Colonic mucosa (tissue), 4 donors: ENCODE results near the gene RNF8. TPM values are rescaled to one million over a fixed set of nuclear protein-coding genes. Genes with fewer than 3 reads are reported as not detected.
"Not testable (repeated sequence)": the region's sequence is repeated elsewhere in the genome, so short reads cannot be mapped to it uniquely, and the experiment has no call there.

ENCODE experiments used
- DNase-seq: peaks from one replicate; pipeline ENCODE4 v3.0.0-alpha.2; 2020
- H3K27ac ChIP-seq: fragments of 200-600 bp; one replicate; pipeline ENCODE4 v1.8.0; 2021
- H3K27me3 ChIP-seq: fragments of 200-600 bp; one replicate; pipeline ENCODE4 v1.8.0; 2021
- H3K36me3 ChIP-seq: fragments of 200-600 bp; one replicate; pipeline ENCODE4 v1.8.0; 2021
- H3K4me1 ChIP-seq: fragments of 200-600 bp; one replicate; pipeline ENCODE4 v1.8.0; 2021; ENCODE audit warnings: mild to moderate bottlenecking
- H3K4me3 ChIP-seq: fragments of 200-600 bp; one replicate; pipeline ENCODE4 v1.8.0; 2021
- H3K9ac ChIP-seq, 2 donors: one replicate each; pipeline ENCODE4 v1.7.0; 2013; ENCODE audit warnings: control low read depth in 2 of 2, low read depth in 2 of 2, low read length in 2 of 2
- H3K9me3 ChIP-seq: fragments of 200-600 bp; one replicate; pipeline ENCODE4 v1.8.0; 2021
- CTCF ChIP-seq: fragments of 200-600 bp; IDR thresholded peaks from one replicate; pipeline ENCODE4 v1.8.0; 2022; ENCODE audit warnings: antibody characterized with exemption, mild to moderate bottlenecking
- intact Hi-C: fragments of 100-400 bp; cut with DNase I; formaldehyde crosslinking; loops from one replicate; pipeline ENCODE4 v1.14.1; 2022
- total RNA-seq, 2 donors: library from RNA; stranded (reverse); fragmentation: NEBNext Ultra II Directional in 1 of 2; extraction: Animal tissue kit (Norgen Biotek cat#: 25700) in 1 of 2; gene quantifications; one replicate each; pipeline ENCODE4 v1.2.1, GENCODE V29; 2021
- donor health status: healthy.
- donor health status: DM: no; HTN: no; CAD: no.
- donor health status: DM: no; HTN: no; CAD: no.

RNF8 gene
- total RNA-seq, 2 donors from 2014 or later = 12.2 to 17.3 TPM

- Histone ChIP-seq H3K9me3 (no peaks in the 10 kb centered on the region), H3K36me3 (no peaks in the 10 kb centered on the region), H3K4me3 (no peak overlapping the region), H3K4me1 (no peaks in the 10 kb centered on the region), H3K27ac (no peak overlapping the region), H3K9ac (no peak overlapping the region), H3K27me3 (no peaks in the 10 kb centered on the region)
- TF ChIP-seq CTCF = no peak
- intact Hi-C loops = loop anchor here (10.0 kb wide), 1 partner anchor 288 kb away; no protein-coding TSS in a partner anchor
- DNase-seq = no peak
Measured at GRCh38 chr6:37396571-37397180, 42.9 kb downstream of the RNF8 start.

GRCh38 chr6:37399131-37399530, 45.3 kb downstream of the RNF8 start:
- H3K27ac ChIP-seq = no peak overlapping the region
- no peak overlapping the region for H3K9ac ChIP-seq
- intact Hi-C loops = loop anchor here (10.0 kb wide), 1 partner anchor 286 kb away; no protein-coding TSS in a partner anchor
- no peak for TF ChIP-seq CTCF
- no peaks in the 10 kb centered on the region for H3K36me3 ChIP-seq
- H3K4me1 ChIP-seq = no peaks in the 10 kb centered on the region
- no peak overlapping the region for H3K4me3 ChIP-seq
- H3K9me3 ChIP-seq = no peaks in the 10 kb centered on the region
- DNase-seq = no peak
- no peaks in the 10 kb centered on the region for H3K27me3 ChIP-seq

- Histone ChIP-seq H3K36me3 (no peaks in the 10 kb centered on the region), H3K27ac (no peak overlapping the region), H3K27me3 (no peaks in the 10 kb centered on the region), H3K9me3 (no peaks in the 10 kb centered on the region), H3K9ac (no peak overlapping the region), H3K4me3 (no peak overlapping the region), H3K4me1 (no peaks in the 10 kb centered on the region)
- TF ChIP-seq CTCF = no peak
- no peak for DNase-seq
- intact Hi-C loops = loop anchor here (10.0 kb wide), 1 partner anchor 285 kb away; no protein-coding TSS in a partner anchor
Measured at GRCh38 chr6:37399795-37400490, 46.2 kb downstream of the RNF8 start.

GRCh38 chr6:37401658-37402057, 47.9 kb downstream of the RNF8 start:
- H3K4me3 ChIP-seq, H3K36me3 ChIP-seq, intact Hi-C loops, H3K4me1 ChIP-seq, H3K9ac ChIP-seq, H3K9me3 ChIP-seq, H3K27me3 ChIP-seq, DNase-seq, H3K27ac ChIP-seq: not testable (repeated sequence)

GRCh38 chr6:37406726-37407341, 53.1 kb downstream of the RNF8 start:
- no peak overlapping the region for H3K4me3 ChIP-seq
- DNase-seq = no peak
- no peaks in the 10 kb centered on the region for H3K27me3 ChIP-seq
- no peaks in the 10 kb centered on the region for H3K36me3 ChIP-seq
- H3K27ac ChIP-seq = no peak overlapping the region
- no peaks in the 10 kb centered on the region for H3K9me3 ChIP-seq
- H3K9ac ChIP-seq = no peak overlapping the region
- no peaks in the 10 kb centered on the region for H3K4me1 ChIP-seq
- TF ChIP-seq CTCF = no peak
- intact Hi-C loops = no loop called here

GRCh38 chr6:37407948-37408347, 54.2 kb downstream of the RNF8 start:
- no peak overlapping the region for H3K27ac ChIP-seq
- intact Hi-C loops = no loop called here
- no peak for TF ChIP-seq CTCF

More at GRCh38 chr6:37407948-37408347, 54.2 kb downstream of the RNF8 start:
- H3K36me3 ChIP-seq = no peaks in the 10 kb centered on the region
- H3K9me3 ChIP-seq = no peaks in the 10 kb centered on the region
- H3K4me1 ChIP-seq = no peaks in the 10 kb centered on the region
- no peak overlapping the region for H3K4me3 ChIP-seq
- no peak overlapping the region for H3K9ac ChIP-seq
- H3K27me3 ChIP-seq = no peaks in the 10 kb centered on the region
- DNase-seq = no peak
